Thoracic aorta (tissue), 2 donors: Measurements from ENCODE around the gene RGS17. TPM values are rescaled to one million over a fixed set of nuclear protein-coding genes. Genes with fewer than 3 reads are reported as not detected.

Experiments used
- ATAC-seq: fragments of 150-250 bp; one replicate; pipeline ENCODE4 v1.8.0; 2017; ENCODE audit warnings: low read depth; ENCODE audit not compliant: insufficient number of reproducible peaks, low FRiP score
- DNase-seq: peaks from one replicate; pipeline ENCODE4 v3.0.0-alpha.2; 2020; ENCODE audit warnings: low spot score
- H3K27ac ChIP-seq, 2 donors: fragments of 200-600 bp; sonication (generic); 1 replicate in 1 of 2; 2 replicates in 1 of 2; pipeline ENCODE4 v1.5.1; 2016; ENCODE audit warnings: mild to moderate bottlenecking in 2 of 2, moderate library complexity in 2 of 2
- H3K27me3 ChIP-seq: fragments of 200-600 bp; sonication (generic); replicated peaks from 2 replicates; pipeline ENCODE4 v1.6.0; 2016; ENCODE audit warnings: mild to moderate bottlenecking; ENCODE audit not compliant: insufficient read depth
- H3K36me3 ChIP-seq: fragments of 200-600 bp; sonication (generic); one replicate; pipeline ENCODE4 v1.5.1; 2016
- H3K4me1 ChIP-seq, 2 donors: fragments of 200-600 bp; sonication (generic); 1 replicate in 1 of 2; 2 replicates in 1 of 2; pipeline versions ENCODE4 v1.5.1 to v1.6.0; 2016; ENCODE audit warnings: low read depth in 2 of 2, mild to moderate bottlenecking in 1 of 2; ENCODE audit not compliant: control insufficient read depth in 1 of 2
- H3K4me3 ChIP-seq: fragments of 200-600 bp; sonication (generic); 2 replicates; pipeline ENCODE4 v1.5.1; 2016; ENCODE audit warnings: mild to moderate bottlenecking
- H3K9me3 ChIP-seq: fragments of 200-600 bp; sonication (generic); 2 replicates; pipeline ENCODE4 v1.5.1; 2016
- total RNA-seq, 2 donors: library from RNA; depleted of rRNA; stranded (reverse); fragments of >200 nt; gene quantifications; one replicate each; pipeline versions ENCODE4 v1.1.0 to v1.2.3, GENCODE V29; 2016
- TF ChIP-seq, protein P1 (sequence below): fragments of 200-600 bp; sonication (generic); IDR thresholded peaks from one replicate; pipeline ENCODE4 v1.5.1; 2019; ENCODE audit warnings: antibody characterized with exemption

RGS17 gene
- total RNA-seq, 2 donors from 2014 or later = 3.4 to 3.7 TPM

DNA sequence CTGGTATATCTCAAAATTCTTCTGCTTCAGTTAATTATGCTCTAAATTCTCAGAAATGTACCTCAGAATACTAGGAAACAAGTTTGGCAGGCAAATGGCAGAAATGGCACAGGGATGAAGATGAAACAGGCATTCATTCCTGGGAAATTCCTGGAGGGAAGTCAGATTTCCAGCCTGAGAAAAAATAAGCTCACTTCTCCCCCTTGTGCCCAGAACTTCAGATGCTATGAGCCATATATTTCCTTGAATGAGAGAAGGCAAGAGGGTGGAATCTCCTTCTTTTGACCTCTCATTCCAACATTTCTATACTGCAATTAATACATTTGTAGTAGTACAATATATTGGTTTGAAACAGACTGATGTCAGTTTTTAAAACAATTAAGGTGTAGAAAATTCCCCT lies 22.8 kb downstream of the RGS17 start:
- TF ChIP-seq, protein P1, sequence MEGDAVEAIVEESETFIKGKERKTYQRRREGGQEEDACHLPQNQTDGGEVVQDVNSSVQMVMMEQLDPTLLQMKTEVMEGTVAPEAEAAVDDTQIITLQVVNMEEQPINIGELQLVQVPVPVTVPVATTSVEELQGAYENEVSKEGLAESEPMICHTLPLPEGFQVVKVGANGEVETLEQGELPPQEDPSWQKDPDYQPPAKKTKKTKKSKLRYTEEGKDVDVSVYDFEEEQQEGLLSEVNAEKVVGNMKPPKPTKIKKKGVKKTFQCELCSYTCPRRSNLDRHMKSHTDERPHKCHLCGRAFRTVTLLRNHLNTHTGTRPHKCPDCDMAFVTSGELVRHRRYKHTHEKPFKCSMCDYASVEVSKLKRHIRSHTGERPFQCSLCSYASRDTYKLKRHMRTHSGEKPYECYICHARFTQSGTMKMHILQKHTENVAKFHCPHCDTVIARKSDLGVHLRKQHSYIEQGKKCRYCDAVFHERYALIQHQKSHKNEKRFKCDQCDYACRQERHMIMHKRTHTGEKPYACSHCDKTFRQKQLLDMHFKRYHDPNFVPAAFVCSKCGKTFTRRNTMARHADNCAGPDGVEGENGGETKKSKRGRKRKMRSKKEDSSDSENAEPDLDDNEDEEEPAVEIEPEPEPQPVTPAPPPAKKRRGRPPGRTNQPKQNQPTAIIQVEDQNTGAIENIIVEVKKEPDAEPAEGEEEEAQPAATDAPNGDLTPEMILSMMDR = peak; percentile 50
- Histone ChIP-seq H3K4me1 (peaks cover 13 to 37% of the 10 kb centered on the region in 2 donors), H3K36me3 (no peaks in the 10 kb centered on the region), H3K27ac (no peak overlapping the region), H3K4me3 (no peak overlapping the region), H3K27me3 (no peaks in the 10 kb centered on the region), H3K9me3 (no peaks in the 10 kb centered on the region)
- ATAC-seq (no peak), DNase-seq (no peak)

DNA sequence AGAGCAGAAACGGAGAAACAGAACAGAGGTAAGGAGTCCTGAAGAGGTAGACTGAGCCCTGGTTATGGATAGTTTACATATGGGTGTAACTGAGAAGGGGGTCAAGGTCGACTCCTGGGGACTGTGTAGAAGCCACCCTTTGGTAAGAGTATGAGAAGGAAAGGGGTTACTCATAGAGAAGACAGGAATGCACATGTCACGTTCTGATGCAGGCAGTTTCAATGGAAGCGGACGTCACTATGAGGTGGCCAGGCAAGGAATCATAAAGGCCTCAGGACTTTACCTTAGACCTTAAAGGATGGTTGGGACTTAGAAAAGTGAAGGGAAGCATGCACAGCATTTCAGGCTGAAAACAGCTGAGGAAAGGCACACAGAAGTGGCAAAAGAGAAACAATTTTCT lies 25.1 kb downstream of the RGS17 start:
- Histone ChIP-seq H3K27me3 (no peaks in the 10 kb centered on the region), H3K9me3 (no peaks in the 10 kb centered on the region), H3K27ac (peak overlapping the region; percentile 74 to 75), H3K36me3 (no peaks in the 10 kb centered on the region), H3K4me1 (peaks cover 16 to 49% of the 10 kb centered on the region in 2 donors), H3K4me3 (no peak overlapping the region)
- TF ChIP-seq, protein P1 = no peak
- DNase-seq (no peak), ATAC-seq (no peak)

DNA sequence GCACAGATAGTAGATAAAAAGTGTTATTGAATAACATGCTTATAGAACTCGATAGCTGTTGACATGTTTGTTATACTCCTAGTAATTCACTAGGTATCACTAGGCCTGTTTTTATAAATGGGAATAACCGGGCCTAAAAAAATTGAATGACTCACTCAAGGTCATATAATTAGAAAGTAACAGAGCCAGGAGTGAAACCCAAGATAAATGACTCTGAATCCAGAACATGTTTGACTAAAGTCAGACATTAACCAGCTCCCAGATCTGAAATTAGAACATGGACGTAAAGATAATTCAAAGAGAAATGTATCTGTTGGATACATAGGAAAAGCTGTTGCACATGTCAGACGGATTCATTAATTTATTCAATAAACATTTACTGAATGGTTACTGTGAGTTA lies 26.9 kb downstream of the RGS17 start:
- ATAC-seq (peak; percentile 71), DNase-seq (no peak)
- TF ChIP-seq, protein P1 = no peak
- Histone ChIP-seq H3K9me3 (no peaks in the 10 kb centered on the region), H3K4me1 (peaks cover 16 to 54% of the 10 kb centered on the region in 2 donors), H3K27me3 (no peaks in the 10 kb centered on the region), H3K4me3 (peak overlapping the region; percentile 37), H3K27ac (peak overlapping the region; percentile 74 to 75), H3K36me3 (no peaks in the 10 kb centered on the region)

DNA sequence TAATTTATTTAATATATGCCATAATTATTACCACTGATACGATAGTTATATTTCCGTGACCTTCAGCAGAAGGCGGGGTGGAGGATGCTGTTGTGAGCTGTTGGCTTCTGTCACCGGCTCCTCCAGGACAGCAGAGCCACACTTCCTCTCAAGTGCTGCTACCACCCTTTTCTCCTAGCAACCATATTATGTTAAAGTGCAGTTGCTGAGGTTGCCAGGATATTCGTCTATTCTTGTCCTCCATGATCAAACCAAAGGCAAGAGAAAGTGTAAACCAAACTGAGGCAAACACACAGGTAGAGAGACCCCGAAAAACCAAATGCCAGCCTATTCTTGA lies 27.8 kb downstream of the RGS17 start:
- Histone ChIP-seq H3K27ac (peak overlapping the region; percentile 74 to 75), H3K27me3 (no peaks in the 10 kb centered on the region), H3K4me3 (no peak overlapping the region), H3K4me1 (peaks cover 16 to 57% of the 10 kb centered on the region in 2 donors), H3K9me3 (no peaks in the 10 kb centered on the region), H3K36me3 (no peaks in the 10 kb centered on the region)
- TF ChIP-seq, protein P1 = no peak
- no peak for ATAC-seq
- no peak for DNase-seq

DNA sequence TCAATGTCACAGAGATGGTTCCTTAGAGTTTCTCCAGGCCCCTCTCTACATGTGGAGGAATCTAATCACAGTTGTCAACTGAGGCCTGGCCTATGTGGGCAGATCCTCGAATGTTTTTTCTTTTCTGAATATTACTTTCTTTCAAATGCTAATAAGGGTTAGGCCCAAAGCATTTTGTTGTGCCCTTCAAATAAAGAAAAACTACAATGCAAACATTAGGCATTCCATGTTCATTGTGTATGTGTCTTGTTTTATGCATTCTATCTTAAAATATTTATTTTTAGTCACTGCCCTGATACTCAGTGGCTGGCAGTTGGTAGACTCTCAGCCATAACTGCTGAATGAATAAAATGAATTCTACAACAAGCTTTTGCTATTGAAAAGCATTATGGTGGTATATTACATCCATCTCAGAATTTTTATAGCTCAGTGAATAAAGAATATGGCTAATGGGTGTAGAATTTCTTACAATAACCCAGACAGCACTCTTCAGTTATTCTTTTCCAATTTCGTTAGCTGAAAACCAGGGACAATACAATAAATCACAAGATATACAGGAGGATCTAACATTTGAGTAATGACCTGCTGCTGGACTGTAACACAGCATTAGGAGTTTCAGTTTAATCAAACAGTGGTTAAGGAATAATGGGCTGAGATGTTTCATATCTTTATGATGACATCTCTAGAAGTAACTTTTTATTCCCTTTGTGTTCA lies 28.3 kb downstream of the RGS17 start:
- DNase-seq (no peak), ATAC-seq (no peak)
- H3K36me3 ChIP-seq = no peaks in the 10 kb centered on the region
- H3K27ac ChIP-seq = peak overlapping the region; percentile 74 to 75
- TF ChIP-seq, protein P1 = no peak
- H3K27me3 ChIP-seq = no peaks in the 10 kb centered on the region
- no peaks in the 10 kb centered on the region for H3K9me3 ChIP-seq
- peaks cover 16 to 53% of the 10 kb centered on the region in 2 donors for H3K4me1 ChIP-seq
- H3K4me3 ChIP-seq = no peak overlapping the region
